ENCODE data around the gene KLHL11.
"Not testable (repeated sequence)": the region's sequence is repeated elsewhere in the genome, so short reads cannot be mapped to it uniquely, and the experiment has no call there.

The KLHL11 gene

GRCh38 chr17:41835800-41836549, 29.2 kb downstream of the KLHL11 start, which contains the start of gene NT5C3B:
Gene NT5C3B (minus strand): TSS chr17:41836232. CDS start chr17:41836193, 39 bp downstream.
- DNase-seq, result no peak

GRCh38 chr17:41835214-41835799, 29.9 kb downstream of the KLHL11 start:
- DNase-seq, result no peak

GRCh38 chr17:41829961-41830360, 35.3 kb downstream of the KLHL11 start:
- DNase-seq, result not testable (repeated sequence)

DNA sequence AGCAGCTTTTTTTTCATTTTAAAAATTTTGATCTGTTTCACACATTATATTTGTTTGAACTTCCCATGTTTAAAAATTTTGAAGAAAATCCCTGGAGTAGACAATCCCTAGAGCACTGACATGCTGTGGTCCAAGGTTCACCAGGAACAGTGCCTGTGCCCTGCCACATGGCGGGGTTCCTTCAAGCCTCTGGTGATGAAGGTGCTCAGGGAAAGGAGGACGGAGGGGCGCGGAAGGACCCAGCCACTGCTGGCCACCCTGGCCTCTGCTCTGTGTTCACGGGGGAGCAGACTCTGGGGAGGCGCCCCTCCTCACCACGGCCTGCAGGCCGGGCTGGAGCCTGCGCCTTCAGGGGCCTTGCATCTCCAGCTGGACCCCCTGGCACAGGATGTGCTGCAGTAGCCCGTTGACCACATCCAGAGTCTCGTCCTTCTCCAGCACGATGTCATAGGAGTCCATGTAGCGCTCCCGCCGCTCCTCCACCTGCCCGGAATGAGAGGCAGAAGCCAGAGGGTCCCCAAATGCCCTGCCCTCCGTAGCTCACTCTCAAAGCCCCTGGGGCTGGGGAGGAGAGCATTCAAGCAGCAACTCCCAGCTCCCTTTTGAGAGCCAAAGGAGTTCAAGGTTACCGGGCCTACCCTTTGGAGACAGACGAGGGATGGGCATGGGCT, 39.9 kb downstream of the KLHL11 start:
- DNase-seq, result no peak

DNA sequence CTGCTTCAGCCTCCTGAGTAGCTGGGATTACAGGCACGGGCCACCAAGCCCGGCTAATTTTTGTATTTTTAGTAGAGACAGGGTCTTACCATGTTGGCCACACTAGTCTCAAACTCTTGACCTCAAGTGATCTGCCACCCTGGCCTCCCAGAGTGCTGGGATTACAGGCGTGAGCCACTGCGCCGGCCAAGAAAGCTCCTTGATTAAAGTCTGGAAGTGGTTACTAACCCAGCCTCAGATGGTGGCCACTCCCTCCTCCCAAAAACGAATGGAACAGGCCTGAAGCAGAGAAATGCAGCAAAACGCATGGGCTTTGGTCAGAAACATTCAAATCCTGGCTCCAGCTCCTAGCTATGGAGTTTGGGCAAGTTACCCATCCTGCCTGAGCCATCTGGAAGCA, 41.1 kb downstream of the KLHL11 start:
- DNase-seq, result no peak

DNA sequence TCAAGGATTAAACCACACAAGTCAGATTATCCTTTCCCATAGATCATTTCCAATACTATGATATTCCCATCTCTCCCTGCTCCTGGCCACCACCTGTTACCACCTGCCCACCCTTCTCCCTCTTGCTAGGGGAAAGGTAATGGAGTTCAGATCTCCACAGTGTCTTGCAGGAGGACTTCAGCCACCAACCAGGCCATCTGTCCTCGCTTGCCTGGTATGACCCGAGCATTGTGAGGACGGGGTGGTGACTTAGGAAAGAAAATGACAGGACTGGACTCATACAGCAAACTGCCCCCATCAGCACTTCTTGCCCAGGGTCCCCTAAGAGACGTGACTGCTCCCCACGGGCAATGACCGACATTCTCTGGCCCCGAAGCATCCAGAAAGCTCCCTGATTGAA, 41.6 kb downstream of the KLHL11 start:
- DNase-seq, result no peak

DNA sequence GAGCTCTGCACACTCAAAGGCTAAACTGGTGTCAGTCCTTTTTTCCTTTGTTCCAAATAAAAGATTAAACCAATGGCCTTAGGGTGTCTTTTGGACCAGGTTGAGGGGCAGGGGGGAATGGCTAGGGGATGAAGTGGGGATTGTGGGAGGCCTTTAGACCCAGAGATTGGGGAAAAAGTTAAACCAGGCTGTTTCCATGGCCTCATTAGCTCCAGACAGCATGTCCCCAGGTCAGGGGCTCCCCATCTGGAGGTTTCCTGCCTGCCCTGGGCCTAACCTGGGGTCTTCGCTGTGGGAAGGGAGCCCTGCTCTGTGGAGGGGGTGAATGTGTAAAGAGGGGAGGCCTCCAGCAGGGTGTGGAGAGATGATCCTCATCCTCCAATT, 42.1 kb downstream of the KLHL11 start:
- no peak for DNase-seq

DNA sequence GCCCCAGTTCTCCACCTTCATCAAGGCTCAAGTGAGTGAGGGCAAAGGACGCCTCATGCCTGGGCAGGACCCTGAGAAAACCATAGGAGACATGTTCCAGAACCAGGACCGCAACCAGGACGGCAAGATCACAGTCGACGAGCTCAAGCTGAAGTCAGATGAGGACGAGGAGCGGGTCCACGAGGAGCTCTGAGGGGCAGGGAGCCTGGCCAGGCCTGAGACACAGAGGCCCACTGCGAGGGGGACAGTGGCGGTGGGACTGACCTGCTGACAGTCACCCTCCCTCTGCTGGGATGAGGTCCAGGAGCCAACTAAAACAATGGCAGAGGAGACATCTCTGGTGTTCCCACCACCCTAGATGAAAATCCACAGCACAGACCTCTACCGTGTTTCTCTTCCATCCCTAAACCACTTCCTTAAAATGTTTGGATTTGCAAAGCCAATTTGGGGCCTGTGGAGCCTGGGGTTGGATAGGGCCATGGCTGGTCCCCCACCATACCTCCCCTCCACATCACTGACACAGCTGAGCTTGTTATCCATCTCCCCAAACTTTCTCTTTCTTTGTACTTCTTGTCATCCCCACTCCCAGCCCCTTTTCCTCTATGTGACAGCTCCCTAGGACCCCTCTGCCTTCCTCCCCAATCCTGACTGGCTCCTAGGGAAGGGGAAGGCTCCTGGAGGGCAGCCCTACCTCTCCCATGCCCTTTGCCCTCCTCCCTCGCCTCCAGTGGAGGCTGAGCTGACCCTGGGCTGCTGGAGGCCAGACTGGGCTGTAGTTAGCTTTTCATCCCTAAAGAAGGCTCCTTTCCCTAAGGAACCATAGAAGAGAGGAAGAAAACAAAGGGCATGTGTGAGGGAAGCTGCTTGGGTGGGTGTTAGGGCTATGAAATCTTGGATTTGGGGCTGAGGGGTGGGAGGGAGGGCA, 42.7 kb downstream of the KLHL11 start:
- DNase-seq, result no peak

DNA sequence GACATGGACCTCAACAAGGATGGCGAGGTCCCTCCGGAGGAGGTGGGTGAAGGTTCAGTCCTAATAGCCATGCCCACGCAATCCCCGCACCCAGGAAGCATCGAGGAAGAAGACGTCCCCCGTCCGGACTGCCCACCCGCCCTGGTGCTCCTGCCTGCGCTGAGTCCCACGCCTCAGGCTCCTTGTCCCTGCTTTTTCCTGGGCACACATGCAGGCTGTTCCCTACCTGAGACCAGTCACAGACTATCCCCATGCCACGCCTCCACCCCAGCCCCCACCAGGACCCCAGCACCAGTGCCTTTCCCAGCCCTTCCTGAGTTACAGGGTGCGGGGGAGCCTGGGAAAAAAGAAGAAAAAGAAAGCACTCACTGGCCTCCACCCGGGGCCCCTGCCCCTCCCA, 43.4 kb downstream of the KLHL11 start:
- no peak for DNase-seq

GRCh38 chr17:41818024-41818423, 47.2 kb downstream of the KLHL11 start:
- no peak for DNase-seq

GRCh38 chr17:41816637-41817320, 48.4 kb downstream of the KLHL11 start:
- DNase-seq, result no peak

GRCh38 chr17:41814195-41814594, 51.0 kb downstream of the KLHL11 start:
- DNase-seq, result no peak

- DNase-seq, result no peak
These were observed 51.5 kb downstream of the KLHL11 start for GRCh38 chr17:41813699-41814124.

DNA sequence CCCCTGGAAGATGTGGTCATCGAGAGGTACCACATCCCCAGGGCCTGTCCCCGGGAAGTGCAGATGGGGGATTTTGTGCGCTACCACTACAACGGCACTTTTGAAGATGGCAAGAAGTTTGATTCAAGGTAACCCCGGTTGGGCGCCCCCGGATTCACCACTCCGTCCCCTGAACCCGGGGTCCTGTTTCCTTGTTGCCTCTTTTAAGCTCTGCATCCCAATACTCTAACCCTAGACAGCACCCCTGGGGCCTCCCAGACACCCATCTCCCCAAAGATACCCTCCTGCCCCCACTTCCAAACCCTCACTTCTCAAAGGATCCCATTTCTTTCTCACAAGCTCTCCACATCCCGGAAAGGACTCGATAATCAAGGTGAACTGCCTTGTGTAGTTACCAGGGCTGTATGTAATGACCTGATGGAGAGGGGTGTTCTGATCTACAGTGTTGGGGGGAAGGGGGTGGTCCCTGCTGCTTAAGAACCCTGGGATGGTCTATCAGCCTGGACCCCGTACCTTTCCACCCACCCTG, 52.0 kb downstream of the KLHL11 start:
- DNase-seq, result no peak

GRCh38 chr17:41812381-41813151, 52.7 kb downstream of the KLHL11 start, which contains the start of gene FKBP10:
Gene FKBP10 (plus strand): TSS chr17:41813004. CDS start chr17:41813035, 31 bp downstream.
- DNase-seq, result peak; percentile 70

DNA sequence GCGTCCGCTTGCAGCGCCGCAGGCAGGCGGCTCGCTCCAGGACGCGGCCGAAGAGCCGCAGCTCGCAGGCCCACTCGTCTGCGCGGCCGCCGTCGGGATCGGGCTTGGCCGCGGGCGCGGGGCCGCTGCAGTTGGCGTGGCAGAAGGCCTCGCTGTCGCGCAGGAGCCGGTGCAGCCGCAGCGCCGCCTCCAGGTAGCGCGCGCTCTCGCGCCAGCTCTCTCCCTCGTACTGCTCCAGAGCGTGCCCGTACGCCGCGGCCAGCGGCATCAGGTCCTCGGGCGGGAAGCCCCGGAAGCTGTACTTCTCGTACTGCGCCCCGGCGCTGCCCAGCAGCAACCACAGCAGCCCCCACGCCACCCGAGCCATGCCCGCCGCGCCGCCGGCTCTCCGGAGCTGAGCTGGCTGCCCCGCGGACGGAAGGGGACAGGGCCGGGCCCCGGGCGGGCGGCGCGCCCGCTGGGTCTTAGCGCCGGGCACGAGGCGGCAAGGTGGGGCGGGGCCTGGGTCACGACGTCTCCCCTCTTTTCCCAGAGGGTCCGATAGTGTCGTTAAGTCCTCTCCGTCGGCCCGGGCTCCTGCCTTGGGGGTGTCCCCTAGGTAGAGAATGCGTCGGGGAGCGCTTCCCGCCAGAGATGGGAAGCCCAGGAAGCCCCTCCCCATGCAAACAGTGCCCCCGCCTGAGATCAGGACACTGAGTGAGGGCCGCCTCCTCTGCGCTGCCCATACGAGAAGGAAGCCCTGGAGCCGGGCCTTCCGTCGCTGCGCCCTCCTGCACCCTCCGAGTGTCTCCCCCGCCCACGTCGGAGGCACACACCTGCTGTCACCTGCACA, 53.5 kb downstream of the KLHL11 start, which contains the start of gene P3H4:
Gene P3H4, minus strand, starts transcription at position 401 of the 832 bp plus-strand sequence. Its CDS starts 34 bp downstream, at position 367.
- peak; percentile 54 for DNase-seq

DNA sequence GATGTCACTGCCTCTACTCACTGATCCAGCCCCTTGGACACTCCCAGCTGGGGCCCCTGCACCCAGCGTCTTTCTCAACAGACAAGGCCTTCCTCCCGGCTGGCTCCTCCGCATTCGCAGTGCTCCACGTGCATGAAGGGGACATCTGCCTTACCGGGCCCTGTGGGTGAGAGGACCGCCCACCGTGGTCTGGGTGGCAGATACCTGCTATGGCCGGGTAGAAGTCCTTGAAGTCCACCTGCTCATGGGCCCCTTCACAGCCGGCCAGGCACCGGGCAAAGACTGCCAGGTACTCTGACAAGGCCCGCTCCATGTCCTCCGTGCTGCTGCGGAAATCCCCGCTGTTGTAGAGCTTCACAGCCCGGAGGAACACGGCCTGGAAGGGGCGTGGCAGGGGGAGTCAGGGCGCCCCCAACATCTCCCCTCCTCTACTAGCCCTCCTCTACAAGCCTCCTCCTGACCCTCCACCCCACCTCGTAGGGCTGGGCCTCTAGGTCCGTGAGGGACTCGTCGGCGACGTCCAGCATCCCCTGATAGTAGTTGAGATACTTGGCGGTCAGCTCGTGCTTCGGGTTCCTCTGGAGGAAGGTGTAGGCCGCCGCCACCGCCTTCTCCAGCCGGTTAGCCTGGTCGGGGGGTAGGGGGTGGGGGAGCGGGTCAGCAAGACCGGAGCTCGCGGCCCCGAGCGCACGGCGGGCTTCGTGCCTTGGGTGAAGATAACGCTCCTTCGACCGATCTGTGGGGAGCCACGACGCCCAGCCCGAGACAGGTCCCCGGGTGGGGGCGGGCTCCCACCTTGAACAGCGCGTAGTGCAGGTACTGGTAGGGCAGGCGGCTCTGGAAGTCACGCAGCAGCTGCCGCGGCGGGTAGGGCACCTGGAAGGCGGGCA, 54.3 kb downstream of the KLHL11 start:
- DNase-seq, result no peak

- DNase-seq, result no peak
These were observed 58.4 kb downstream of the KLHL11 start for GRCh38 chr17:41806685-41807445.

All from GOT3 (cell line).